Measurements from ENCODE around the gene LIN28A.

Gene LIN28A

GRCh38 chr1:26388791-26389445 is 21.7 kb upstream of the LIN28A start:
- DNase-seq: no peak

GRCh38 chr1:26389604-26390247 is 20.9 kb upstream of the LIN28A start:
- no peak for DNase-seq

GRCh38 chr1:26391450-26391849 is 19.2 kb upstream of the LIN28A start:
- no peak for DNase-seq

DNA sequence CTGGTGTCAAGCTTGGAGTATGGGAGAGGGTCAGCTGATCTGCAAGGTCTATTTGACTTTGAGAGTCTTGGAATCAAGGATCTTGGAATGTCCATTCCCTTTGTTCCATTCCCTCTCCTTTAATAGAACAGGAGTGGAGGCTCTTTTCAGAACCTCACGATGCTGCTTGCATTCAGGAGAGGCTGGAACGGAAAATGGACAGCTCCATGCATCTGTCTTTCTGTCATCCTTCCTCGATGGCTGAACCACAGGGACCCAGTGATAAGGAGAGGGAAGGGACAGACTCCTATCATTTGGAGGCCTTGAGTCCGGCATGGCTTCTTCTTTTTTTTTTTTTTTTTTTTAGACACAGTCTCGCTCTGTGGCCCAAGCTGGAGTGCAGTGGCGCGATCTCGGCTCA is 14.9 kb upstream of the LIN28A start:
- no peak for DNase-seq

- no peak for DNase-seq
Measured at GRCh38 chr1:26399034-26399433, 11.6 kb upstream of the LIN28A start.

DNA sequence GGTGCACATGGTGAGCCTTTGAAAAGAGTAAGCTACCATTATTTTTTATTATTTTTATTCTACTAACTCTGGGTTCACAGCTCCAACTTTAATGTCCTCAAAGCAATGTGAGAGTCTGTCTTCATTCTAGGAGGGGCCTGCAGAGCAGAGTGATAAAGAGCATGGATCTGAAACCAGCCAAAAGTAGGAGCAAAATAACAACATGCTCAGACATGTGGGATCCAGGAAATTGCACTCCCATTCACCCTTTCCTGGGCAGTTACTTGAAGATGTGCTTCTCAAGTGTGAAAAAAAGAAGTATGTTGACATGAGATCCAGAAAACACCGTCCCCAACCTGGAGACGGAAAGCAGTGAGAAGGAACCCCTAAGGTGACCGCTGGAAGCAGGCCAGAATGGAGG is 8.7 kb upstream of the LIN28A start:
- DNase-seq: no peak

GRCh38 chr1:26403656-26404055 is 7.0 kb upstream of the LIN28A start:
- DNase-seq: no peak

- no peak for DNase-seq
Measured at GRCh38 chr1:26404641-26405040, 6.0 kb upstream of the LIN28A start.

DNA sequence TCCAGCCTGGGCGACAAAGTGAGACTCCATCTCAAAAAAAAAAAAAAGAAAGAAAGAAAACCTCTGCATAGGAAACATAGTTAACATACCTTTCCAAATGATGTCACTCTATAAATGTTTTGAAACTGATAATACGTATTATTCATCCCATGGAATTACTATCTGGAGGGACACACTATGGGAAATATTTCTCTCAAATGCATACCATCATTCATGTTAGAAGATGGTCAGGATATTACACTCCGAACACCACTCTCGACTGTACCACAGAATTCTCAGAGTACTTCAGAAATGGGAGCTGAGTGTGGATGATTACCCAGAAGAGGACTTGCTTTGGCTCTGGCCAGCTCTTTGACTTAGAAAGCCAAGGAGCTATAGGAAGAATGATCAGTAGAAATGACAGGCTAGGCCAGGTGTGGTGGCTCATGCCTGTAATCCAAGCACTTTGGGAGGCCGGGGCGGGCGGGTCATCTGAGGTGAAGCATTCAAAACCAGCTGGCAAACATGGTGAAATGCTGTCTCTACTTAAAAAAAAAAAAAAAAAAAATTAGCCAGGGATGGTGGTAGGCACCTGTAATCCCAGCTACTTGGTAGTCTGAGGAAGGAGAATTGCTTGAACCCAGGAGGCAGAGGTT is 5.2 kb upstream of the LIN28A start:
- no peak for DNase-seq

DNA sequence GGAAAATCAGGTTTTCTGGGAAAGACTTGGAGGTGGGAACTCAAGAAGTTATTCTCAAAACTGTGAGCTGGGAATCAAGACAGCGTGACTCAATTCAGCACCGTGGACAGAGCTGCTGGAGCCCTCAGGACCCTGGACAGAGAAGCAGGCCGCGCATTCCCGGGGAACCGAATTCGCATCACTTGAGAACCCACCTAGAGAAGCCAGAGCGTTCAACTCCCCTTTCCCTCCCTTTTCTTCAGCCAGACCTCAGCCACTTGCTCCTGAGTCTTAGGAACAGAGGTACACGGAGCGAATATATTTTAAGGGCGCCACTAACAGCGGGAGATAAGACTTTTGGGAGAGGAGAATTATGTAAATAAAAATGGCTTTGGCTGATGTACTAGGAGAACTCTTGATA is 2.0 kb upstream of the LIN28A start:
- no peak for DNase-seq

GRCh38 chr1:26409191-26409807 is 1.3 kb upstream of the LIN28A start:
- no peak for DNase-seq

GRCh38 chr1:26411624-26412074 is 1.0 kb downstream of the LIN28A start:
- no peak for DNase-seq

GRCh38 chr1:26412180-26412840 is 1.7 kb downstream of the LIN28A start:
- DNase-seq: no peak

GRCh38 chr1:26413031-26413430 is 2.4 kb downstream of the LIN28A start:
- DNase-seq: no peak

DNA sequence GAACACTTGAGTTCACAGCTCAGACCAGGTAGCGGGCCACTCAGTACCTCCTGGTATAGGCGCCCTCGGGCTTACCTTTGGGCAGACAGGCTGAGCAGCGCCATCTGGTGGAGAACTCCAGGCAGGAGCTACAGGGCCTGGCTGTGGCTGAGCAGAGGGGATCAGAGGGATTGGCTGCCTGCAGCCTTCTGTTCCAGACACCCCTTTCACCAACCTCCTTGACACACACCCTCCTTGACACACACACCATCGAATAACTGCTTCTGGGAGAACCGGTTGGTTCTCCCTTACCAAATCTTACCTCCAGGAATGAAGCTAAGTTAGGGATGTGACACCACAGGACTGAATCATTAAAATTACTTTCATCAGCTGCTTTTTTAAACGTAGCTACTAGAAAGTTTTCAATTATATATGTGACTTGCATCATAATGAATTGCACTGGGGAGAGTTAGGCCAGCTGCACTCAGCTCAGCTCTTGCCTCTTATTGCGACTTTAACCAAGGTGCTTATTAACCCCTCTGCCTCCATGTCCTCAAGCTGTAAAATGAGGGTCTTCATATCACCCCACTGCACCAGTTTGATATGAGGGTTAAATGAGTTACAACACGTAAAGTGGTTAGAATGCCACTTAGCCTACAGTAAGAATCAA is 6.6 kb downstream of the LIN28A start:
- DNase-seq: peak; percentile 19

DNA sequence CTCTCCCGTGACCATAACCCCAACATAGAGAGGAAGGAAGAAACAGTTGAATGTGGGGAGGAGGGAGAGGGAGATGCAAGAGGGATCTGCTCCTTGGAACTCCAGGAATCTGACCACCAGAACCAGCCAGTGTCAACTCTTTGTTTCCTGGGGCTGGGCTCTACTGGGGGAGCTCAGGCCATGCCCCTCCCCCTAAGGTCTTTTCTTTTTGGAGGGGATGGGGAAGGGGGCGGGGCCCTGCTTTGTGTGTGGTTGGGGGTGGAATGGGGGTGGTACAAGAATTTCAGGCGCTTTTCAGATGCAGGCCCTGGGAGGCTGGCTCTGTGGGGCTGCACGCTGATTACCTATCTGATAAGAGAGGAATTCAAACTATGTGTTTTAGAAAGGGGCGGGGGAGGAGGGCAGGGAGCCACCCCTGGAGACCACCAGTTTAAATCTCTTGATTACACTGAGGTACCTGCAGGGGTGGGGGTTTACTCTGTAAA is 8.3 kb downstream of the LIN28A start:
- DNase-seq: no peak

DNA sequence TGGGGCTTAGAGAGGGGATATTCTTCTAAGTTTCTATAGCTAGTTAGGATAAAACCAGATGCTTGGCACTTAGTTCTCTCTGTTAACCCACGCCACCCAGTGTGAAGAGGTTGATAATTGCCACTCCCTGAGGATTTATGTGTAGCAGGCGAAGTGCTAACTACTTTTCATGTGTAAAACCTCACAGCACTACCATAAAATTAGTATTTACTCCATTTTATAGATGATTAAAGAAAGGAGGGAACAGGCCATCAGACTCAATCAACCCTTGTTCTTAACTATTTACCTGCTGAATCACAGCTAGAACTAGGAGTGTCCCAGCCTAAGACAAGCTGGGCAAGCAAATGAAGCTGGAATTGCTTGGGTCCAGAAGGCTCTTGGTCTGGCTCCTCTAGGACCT is 8.9 kb downstream of the LIN28A start:
- no peak for DNase-seq

GRCh38 chr1:26429721-26430120 is 19.1 kb downstream of the LIN28A start:
- DNase-seq: no peak

DNA sequence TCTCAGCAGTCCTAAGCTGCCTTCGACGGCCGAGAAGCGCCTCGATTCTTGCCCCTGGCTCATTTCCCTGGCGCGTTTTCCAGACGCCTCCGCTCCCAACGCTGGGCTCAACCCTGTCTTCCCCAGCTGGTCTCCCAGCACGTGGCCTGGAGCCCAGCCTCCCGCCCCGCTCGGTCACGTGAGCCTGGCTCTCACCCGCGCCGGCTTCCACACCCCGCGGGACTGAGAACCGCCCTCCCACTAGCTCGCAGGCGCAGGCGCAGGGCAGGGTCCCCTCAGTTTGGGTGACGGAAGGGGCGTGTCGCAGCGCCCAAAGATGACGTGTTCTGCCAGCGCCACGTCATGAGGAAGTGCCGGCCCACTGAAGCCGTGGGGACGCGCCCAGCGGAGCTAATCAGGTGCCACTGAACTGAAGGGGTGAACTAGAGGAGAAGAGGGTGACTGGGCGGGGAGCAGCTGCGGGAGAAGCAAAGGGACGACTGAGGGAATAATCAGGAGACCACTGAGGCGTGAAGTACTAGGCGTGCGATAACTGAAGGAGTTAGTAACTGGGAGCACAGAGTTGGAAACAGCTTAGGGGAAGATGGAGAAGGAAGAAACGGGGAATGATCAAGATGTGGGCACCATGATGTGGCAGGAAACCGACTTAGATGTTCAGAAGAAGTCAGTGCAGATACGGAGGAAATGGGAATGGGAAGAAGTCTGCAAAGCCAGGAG is 21.5 kb downstream of the LIN28A start, which contains the start of gene DHDDS:
DHDDS (plus strand) TSS at position 343 of the 717 bp plus-strand sequence. CDS start 625 bp downstream, outside the sequence.
- peak; percentile 96 for DNase-seq

DNA sequence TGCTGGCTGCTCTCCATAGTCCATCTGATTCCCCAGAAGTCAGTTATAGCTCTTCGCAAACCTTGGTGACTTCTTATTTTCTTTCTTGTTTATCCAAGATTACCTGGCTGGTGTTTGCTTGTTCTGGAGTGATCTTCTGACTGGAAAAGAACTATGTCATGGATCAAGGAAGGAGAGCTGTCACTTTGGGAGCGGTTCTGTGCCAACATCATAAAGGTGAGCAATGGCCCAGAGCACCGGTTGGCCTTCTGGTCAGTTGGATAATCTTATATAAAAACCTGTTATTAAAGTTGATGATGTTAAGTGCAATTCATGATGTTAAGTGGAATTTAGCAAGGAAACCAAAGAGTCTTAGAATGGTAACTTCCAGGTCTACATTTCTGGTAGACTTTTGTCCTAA is 22.2 kb downstream of the LIN28A start:
- no peak for DNase-seq

DNA sequence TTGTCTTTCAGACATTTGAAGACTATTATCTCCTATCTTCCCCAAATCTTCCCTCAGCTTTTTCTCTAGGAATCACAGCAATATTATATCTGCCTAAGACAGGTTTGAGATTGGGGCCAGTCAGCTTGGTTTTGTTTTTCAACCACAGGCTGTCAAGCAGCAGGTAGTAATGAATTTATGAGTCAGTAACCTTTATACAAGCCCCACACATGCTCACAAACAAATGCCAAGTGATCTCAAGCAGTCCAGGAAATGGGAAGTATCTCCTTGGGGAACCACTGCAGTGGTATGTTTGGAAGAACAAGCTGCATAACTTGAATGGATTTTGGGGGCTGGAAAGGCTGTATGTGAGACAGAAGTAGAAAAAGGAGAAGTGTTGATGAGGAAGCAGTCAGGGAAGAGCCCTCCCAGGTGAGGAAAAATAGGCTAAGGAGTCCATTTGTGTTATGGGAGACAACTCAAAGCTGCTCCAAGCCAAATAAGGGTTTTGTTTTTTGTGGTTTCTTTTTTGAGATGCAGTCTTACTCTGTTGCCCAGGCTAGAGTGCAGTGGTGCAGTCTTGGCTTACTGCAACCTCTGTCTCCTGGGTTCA is 23.6 kb downstream of the LIN28A start:
- DNase-seq: no peak

All from activated gamma-delta T cell (primary cell).